OCI-LY1 (cell line): ENCODE results near the gene RPS3.

Source experiments
- H2AFZ ChIP-seq: fragments of 200-600 bp; sonication (generic), shearing (Covaris generic); 2 replicates; pipeline ENCODE4 v1.6.0; 2014; ENCODE audit warnings: antibody characterized with exemption, mild to moderate bottlenecking, low read length
- H3F3A ChIP-seq: fragments of 200-600 bp; sonication (generic), shearing (Covaris generic); 2 replicates; pipeline ENCODE4 v1.6.0; 2014; ENCODE audit warnings: mild to moderate bottlenecking, antibody characterized with exemption, low read length, moderate library complexity; ENCODE audit not compliant: insufficient read depth
- H3K27ac ChIP-seq: fragments of 200-600 bp; sonication (generic); 2 replicates; pipeline ENCODE4 v1.5.1; 2014; ENCODE audit warnings: low read length, mixed run types, mild to moderate bottlenecking, low read depth; ENCODE audit not compliant: poor library complexity, severe bottlenecking
- H3K27me3 ChIP-seq: fragments of 200-600 bp; sonication (generic); 2 replicates; pipeline ENCODE4 v1.6.0; 2014; ENCODE audit warnings: antibody characterized with exemption, mild to moderate bottlenecking, low read length, moderate library complexity; ENCODE audit not compliant: insufficient read depth
- H3K36me3 ChIP-seq: fragments of 200-600 bp; sonication (generic); 2 replicates; pipeline ENCODE4 v1.6.1; 2014; ENCODE audit warnings: mild to moderate bottlenecking, antibody characterized with exemption, low read length, moderate library complexity, mixed read lengths; ENCODE audit not compliant: insufficient read depth
- H3K4me1 ChIP-seq: fragments of 200-600 bp; sonication (generic); 2 replicates; pipeline ENCODE4 v1.5.1; 2014; ENCODE audit warnings: mild to moderate bottlenecking, low read length, moderate library complexity; ENCODE audit not compliant: insufficient read depth, severe bottlenecking
- H3K4me2 ChIP-seq: fragments of 200-600 bp; sonication (generic), shearing (Covaris generic); 2 replicates; pipeline ENCODE4 v1.6.1; 2014; ENCODE audit warnings: low read length
- H3K4me3 ChIP-seq: fragments of 200-600 bp; sonication (generic); 2 replicates; pipeline ENCODE4 v1.5.1; 2014; ENCODE audit warnings: low read length, low read depth, mild to moderate bottlenecking, mixed read lengths; ENCODE audit not compliant: poor library complexity, severe bottlenecking
- H3K79me2 ChIP-seq: fragments of 200-600 bp; shearing (Covaris generic); 2 replicates; pipeline ENCODE4 v1.6.1; 2016; ENCODE audit warnings: mixed run types, low read length, mixed read lengths; ENCODE audit not compliant: insufficient read depth
- H3K9ac ChIP-seq: fragments of 200-600 bp; sonication (generic), shearing (Covaris generic); 2 replicates; pipeline ENCODE4 v1.6.1; 2014; ENCODE audit warnings: mild to moderate bottlenecking, low read length, mixed read lengths
- H3K9me2 ChIP-seq: fragments of 200-600 bp; sonication (generic), shearing (Covaris generic); 2 replicates; pipeline ENCODE4 v1.6.1; 2014; ENCODE audit warnings: low read depth, mild to moderate bottlenecking, low read length, mixed read lengths
- H3K9me3 ChIP-seq: fragments of 200-600 bp; shearing (Covaris generic); 2 replicates; pipeline ENCODE4 v1.6.1; 2014; ENCODE audit warnings: low read length, mixed read lengths
- H4K20me1 ChIP-seq: fragments of 200-600 bp; sonication (generic), shearing (Covaris generic); 2 replicates; pipeline ENCODE4 v1.6.0; 2016; ENCODE audit warnings: mild to moderate bottlenecking, low read length; ENCODE audit not compliant: insufficient read depth
- EZH2 ChIP-seq: fragments of 200-600 bp; sonication (generic), shearing (Covaris generic); IDR thresholded peaks from 2 replicates; pipeline ENCODE4 v1.8.0; 2017; ENCODE audit warnings: borderline replicate concordance, mixed run types, mild to moderate bottlenecking, antibody characterized with exemption, low read length, moderate library complexity, mixed read lengths
- TF ChIP-seq, protein P1 (sequence below): fragments of 200-600 bp; sonication (generic), shearing (Covaris generic); IDR thresholded peaks from 2 replicates; pipeline ENCODE4 v1.5.1; 2017; ENCODE audit warnings: mild to moderate bottlenecking, antibody characterized with exemption, low read length, moderate library complexity, mixed read lengths

Gene RPS3

GRCh38 chr11:75424396-75424795 lies 25.1 kb downstream of the RPS3 start:
- Histone ChIP-seq H3K27ac (no peak overlapping the region), H3K9me3 (no peaks in the 10 kb centered on the region), H3K4me3 (no peak overlapping the region), H3K9me2 (no peaks in the 10 kb centered on the region), H3K27me3 (no peaks in the 10 kb centered on the region), H4K20me1 (no peaks in the 10 kb centered on the region), H3K4me1 (no peaks in the 10 kb centered on the region), H3K9ac (no peak overlapping the region), H3K79me2 (no peaks in the 10 kb centered on the region), H3K4me2 (no peak overlapping the region), H2AFZ (no peak overlapping the region), H3K36me3 (no peaks in the 10 kb centered on the region; the same call in 1 of the 2 replicates), H3F3A (no peaks in the 10 kb centered on the region)
- TF ChIP-seq, protein P1, sequence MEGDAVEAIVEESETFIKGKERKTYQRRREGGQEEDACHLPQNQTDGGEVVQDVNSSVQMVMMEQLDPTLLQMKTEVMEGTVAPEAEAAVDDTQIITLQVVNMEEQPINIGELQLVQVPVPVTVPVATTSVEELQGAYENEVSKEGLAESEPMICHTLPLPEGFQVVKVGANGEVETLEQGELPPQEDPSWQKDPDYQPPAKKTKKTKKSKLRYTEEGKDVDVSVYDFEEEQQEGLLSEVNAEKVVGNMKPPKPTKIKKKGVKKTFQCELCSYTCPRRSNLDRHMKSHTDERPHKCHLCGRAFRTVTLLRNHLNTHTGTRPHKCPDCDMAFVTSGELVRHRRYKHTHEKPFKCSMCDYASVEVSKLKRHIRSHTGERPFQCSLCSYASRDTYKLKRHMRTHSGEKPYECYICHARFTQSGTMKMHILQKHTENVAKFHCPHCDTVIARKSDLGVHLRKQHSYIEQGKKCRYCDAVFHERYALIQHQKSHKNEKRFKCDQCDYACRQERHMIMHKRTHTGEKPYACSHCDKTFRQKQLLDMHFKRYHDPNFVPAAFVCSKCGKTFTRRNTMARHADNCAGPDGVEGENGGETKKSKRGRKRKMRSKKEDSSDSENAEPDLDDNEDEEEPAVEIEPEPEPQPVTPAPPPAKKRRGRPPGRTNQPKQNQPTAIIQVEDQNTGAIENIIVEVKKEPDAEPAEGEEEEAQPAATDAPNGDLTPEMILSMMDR, result no peak
- no peak for TF ChIP-seq EZH2

- H3K9ac ChIP-seq, result no peak overlapping the region
- H3K79me2 ChIP-seq, result no peaks in the 10 kb centered on the region
- no peak overlapping the region for H3K4me3 ChIP-seq
- H3K27ac ChIP-seq, result no peak overlapping the region
- no peaks in the 10 kb centered on the region for H3K9me3 ChIP-seq
- no peak overlapping the region for H2AFZ ChIP-seq
- no peaks in the 10 kb centered on the region for H3K27me3 ChIP-seq
- TF ChIP-seq, protein P1, result peak; percentile 36; the same call in 1 of the 2 replicates
- TF ChIP-seq EZH2, result no peak
- no peaks in the 10 kb centered on the region; the same call in 1 of the 2 replicates for H3K36me3 ChIP-seq
- H3K4me1 ChIP-seq, result no peaks in the 10 kb centered on the region
- H3K4me2 ChIP-seq, result no peak overlapping the region
- no peaks in the 10 kb centered on the region for H3F3A ChIP-seq
- H3K9me2 ChIP-seq, result no peaks in the 10 kb centered on the region
- H4K20me1 ChIP-seq, result no peaks in the 10 kb centered on the region
Observed at GRCh38 chr11:75425422-75425821, 26.1 kb downstream of the RPS3 start.

- H2AFZ ChIP-seq, result no peak overlapping the region
- no peak overlapping the region for H3K4me3 ChIP-seq
- H3K9ac ChIP-seq, result no peak overlapping the region
- no peaks in the 10 kb centered on the region for H3K27me3 ChIP-seq
- TF ChIP-seq, protein P1, result no peak
- no peak for TF ChIP-seq EZH2
- H3K9me2 ChIP-seq, result no peaks in the 10 kb centered on the region
- H3K36me3 ChIP-seq, result no peaks in the 10 kb centered on the region; the same call in 1 of the 2 replicates
- no peaks in the 10 kb centered on the region for H3F3A ChIP-seq
- H3K27ac ChIP-seq, result no peak overlapping the region
- H3K4me2 ChIP-seq, result no peak overlapping the region
- H3K9me3 ChIP-seq, result no peaks in the 10 kb centered on the region
- no peaks in the 10 kb centered on the region for H4K20me1 ChIP-seq
- no peaks in the 10 kb centered on the region for H3K79me2 ChIP-seq
- no peaks in the 10 kb centered on the region for H3K4me1 ChIP-seq
Observed at GRCh38 chr11:75426720-75427086, 27.4 kb downstream of the RPS3 start.
